Cardiac fibroblast (primary cell): Measurements from ENCODE around the gene NHERF1.

Experiments
- DNase-seq, 2 donors: peaks; one replicate each; pipeline versions ENCODE4 v3.0.0 to v3.0.0-alpha.2; 2010; ENCODE audit warnings: low read depth in 2 of 2
- H3K4me3 ChIP-seq, 2 donors: replicated peaks in 1 of 2; 1 replicate in 1 of 2; 2 replicates in 1 of 2; pipeline ENCODE4 v1.5.1; 2011; ENCODE audit warnings: low read depth in 2 of 2, low read length in 2 of 2, mild to moderate bottlenecking in 2 of 2, moderate library complexity in 1 of 2
- CTCF ChIP-seq: IDR thresholded peaks from one replicate; pipeline ENCODE4 v1.5.1; 2011; ENCODE audit warnings: low read depth, mild to moderate bottlenecking, low read length, inconsistent platforms

NHERF1 gene

DNA sequence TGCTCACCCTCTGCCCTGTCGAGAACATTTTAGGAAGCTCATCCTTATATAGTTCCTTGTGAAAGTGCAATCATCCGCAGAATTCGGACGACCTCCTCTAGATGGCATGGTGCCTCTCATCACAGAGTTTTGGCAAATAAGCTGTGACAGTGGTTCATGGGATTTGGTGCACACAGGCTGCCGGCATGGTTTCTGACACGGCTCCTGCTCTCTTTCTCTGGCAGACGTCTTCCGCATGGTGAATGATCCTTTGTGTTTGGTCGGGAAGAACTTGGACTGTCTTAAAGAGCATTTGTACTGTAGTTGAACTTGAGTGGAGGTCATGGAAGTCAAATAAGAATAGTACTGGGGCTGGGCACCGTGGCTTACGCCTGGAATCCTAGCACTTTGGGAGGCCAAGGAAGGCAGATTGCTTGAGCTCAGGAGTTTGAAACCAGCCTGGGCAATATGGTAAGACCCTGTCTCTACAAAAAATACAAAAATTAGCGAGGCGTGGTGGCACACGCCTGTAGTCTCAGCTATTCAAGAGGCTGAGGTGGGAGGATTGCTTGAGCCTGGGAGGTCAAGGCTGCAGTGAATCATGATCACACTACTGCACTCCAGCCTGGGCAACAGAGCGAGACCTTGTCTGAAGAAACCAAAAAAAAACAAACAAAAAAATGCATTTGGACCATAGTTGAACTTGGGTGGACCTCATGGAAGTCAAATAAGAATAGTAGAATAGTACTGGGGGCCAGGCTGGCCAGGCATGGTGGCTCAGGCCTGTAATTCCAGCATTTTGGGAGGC lies 62.5 kb downstream of the NHERF1 start:
- TF ChIP-seq CTCF, result no peak
- H3K4me3 ChIP-seq, result no peak overlapping the region
- no peak for DNase-seq

GRCh38 chr17:74812109-74813009 lies 63.9 kb downstream of the NHERF1 start:
- DNase-seq, result no peak
- TF ChIP-seq CTCF, result no peak
- no peak overlapping the region for H3K4me3 ChIP-seq

GRCh38 chr17:74814453-74814852 lies 66.0 kb downstream of the NHERF1 start:
- DNase-seq, result no peak
- H3K4me3 ChIP-seq, result no peak overlapping the region
- no peak for TF ChIP-seq CTCF

DNA sequence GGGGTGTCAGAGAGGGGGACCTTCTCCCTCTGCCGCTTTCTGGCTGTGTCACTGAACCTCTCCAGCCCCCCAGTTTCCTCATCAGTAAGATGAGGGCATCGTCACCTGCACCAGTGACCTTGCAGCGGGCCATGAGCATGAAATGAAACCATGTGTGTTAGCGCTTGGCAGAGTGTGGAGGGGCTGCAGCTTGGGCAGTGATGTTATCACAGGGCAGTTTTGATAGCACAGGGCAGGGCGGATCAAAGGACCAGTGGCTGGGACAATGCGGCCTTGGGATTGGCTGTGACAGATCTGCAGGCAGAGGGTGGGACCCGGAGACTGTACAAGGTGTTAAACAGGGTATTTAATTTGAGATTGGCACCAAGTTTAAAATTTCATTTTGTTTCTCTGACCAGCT lies 66.6 kb downstream of the NHERF1 start:
- TF ChIP-seq CTCF, result no peak
- H3K4me3 ChIP-seq, result no peak overlapping the region
- no peak for DNase-seq

GRCh38 chr17:74815550-74816370 lies 67.3 kb downstream of the NHERF1 start:
- H3K4me3 ChIP-seq, result no peak overlapping the region
- no peak for TF ChIP-seq CTCF
- no peak for DNase-seq

DNA sequence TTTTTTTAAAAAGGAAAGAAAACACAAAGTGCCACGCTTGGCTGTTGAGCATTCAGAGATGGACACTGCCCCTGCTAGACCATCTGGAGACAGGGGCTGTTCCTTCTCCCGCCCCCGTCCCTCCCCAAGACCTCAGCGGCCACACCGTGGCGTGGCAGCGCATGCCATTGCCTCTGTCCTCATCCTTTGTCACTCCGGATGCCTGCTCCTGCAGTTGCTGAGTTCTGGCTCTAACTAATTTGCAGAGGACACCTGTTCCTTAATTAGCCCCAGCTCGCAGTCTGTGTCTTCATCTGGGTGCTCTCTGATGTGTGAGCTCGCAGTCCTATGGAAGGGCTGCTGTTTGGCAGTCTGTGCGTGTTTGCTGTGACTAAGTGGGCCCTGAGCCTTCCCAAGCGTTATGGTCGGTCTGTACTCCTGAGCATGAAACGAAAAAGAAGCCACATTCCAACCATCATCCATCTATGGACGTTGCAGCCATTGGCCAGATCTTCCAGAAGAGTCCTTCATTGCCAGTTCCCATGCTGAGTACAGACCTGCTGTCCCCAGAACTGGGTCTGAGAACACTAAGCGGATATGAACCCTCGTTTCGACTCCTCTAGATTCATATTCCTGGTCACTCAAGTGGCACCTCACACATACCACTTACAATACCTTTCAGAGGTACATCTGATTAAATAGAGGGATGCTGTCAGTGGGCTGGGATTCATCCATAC lies 68.6 kb downstream of the NHERF1 start:
- DNase-seq, result no peak
- no peak overlapping the region for H3K4me3 ChIP-seq
- TF ChIP-seq CTCF, result no peak
